ENCODE data around the gene PCNT.
A peak's percentile ranks its signal among the peaks of the same experiment; 100 is the strongest.

Gene PCNT, protein sequence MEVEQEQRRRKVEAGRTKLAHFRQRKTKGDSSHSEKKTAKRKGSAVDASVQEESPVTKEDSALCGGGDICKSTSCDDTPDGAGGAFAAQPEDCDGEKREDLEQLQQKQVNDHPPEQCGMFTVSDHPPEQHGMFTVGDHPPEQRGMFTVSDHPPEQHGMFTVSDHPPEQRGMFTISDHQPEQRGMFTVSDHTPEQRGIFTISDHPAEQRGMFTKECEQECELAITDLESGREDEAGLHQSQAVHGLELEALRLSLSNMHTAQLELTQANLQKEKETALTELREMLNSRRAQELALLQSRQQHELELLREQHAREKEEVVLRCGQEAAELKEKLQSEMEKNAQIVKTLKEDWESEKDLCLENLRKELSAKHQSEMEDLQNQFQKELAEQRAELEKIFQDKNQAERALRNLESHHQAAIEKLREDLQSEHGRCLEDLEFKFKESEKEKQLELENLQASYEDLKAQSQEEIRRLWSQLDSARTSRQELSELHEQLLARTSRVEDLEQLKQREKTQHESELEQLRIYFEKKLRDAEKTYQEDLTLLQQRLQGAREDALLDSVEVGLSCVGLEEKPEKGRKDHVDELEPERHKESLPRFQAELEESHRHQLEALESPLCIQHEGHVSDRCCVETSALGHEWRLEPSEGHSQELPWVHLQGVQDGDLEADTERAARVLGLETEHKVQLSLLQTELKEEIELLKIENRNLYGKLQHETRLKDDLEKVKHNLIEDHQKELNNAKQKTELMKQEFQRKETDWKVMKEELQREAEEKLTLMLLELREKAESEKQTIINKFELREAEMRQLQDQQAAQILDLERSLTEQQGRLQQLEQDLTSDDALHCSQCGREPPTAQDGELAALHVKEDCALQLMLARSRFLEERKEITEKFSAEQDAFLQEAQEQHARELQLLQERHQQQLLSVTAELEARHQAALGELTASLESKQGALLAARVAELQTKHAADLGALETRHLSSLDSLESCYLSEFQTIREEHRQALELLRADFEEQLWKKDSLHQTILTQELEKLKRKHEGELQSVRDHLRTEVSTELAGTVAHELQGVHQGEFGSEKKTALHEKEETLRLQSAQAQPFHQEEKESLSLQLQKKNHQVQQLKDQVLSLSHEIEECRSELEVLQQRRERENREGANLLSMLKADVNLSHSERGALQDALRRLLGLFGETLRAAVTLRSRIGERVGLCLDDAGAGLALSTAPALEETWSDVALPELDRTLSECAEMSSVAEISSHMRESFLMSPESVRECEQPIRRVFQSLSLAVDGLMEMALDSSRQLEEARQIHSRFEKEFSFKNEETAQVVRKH (N-terminal part only)

DNA sequence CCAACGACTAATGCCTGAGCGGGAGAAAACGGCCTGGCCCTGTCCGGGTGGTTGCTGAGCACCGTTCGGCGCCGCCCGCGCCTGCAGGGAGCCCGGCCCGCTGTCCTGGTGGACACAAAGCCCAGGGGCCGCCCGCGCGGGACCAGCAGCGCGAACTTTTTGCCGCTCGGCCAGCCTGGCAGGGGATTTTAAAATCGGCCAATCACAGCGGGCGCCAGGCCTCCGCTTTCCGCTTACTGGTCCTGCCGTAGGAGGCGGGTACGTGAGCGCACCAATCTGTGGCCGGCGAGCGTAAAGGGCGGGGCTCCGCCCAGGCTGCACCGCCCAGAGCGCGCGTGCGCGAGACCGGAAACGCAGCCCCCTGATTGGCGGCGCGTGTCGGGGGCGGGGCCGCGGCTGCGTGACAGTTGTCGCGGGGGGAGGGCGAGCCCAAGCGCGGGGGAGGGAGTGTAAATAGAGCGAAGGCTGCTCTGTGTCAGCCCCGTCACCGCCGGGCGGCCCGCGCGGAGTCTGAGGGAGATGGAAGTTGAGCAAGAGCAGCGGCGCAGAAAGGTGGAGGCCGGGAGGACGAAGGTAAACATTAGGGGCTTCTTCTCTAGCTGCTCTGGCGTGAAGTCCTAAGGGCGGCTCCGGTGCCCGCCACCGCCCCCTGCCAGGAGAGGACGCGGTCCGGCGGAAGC, at the start of gene PCNT, which contains the start of gene C21orf58:
Gene PCNT, plus strand, starts transcription at position 447 of the 680 bp plus-strand sequence. Its CDS starts 73 bp downstream, at position 520.
Gene C21orf58, minus strand, starts transcription at position 161 of the 680 bp plus-strand sequence. CDS start 1,132 bp downstream, outside the sequence.
- peak; percentile 99 for DNase-seq

DNA sequence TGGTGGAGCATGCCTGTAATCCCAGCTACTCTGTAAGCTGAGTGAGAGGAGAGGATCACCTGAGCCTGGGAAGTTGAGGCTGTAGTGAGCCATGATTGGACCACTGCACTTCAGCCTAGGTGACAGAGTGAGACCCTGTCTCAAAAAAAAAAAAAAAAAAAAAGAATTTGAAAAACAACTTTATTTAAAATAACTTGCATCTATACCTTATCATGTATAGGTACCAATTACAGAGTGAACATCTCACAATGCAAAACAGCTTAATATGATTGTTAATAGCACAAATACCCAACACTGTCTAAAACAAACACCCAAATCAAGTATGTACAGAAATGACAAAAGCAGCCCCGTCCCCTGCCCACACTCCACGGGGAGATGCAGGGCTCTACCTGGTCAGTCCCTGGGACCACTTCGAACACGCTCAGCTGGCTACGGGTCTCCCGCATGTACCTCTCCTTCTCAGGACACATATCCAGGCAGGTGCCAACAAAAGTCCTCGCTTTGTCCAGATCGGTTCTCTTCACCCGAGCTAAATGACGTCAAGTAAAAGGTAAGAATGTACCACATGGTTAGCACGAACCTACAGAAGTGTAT, 49.1 kb upstream of the PCNT start:
- DNase-seq, result no peak

DNA sequence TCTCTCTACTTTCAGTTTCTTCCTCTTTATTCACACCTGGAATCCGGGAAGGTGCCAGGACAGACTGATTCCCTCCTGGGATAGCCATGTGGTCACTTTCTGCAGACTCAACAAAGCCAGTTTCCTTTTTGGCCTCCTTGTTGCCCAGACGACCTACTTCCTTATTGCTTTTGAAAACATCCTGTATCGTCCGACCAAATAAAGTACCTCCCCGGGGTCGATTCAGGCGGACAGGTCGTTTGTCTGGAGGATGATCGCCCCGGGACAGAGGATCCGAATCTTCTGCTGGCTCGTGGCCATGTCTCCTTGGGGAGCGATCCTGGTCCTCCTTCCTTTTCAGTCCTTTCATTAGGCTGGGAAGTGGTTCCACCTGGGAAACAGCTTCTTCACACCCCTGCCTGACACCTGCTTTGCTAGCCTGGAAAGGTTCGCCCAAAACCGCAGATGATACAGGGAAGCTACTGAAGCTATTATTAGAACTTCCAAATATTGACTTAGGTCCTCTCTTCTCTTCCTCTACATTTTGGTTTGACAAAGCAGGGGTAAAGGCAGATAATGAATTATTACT, 39.8 kb upstream of the PCNT start:
- DNase-seq, result no peak

DNA sequence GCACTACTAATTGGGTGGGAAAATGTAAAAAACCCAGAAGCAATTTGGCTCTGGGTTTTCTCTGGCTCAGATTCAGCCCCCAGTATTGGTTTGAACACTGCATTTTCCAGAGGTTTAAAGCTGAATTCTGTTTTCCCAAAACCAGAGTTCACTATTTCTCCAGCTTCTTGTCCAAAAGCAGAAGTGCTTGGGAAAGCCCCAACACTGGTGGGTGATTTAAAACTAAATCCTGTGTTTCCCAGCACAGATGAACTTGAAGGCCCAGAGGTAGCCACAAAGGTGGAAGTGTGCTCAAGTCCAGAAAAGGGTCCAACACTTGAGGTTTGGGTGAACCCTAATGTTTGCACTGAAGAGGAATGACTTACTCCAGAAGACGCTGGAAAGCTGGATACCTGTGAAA, 39.2 kb upstream of the PCNT start:
- DNase-seq, result no peak

DNA sequence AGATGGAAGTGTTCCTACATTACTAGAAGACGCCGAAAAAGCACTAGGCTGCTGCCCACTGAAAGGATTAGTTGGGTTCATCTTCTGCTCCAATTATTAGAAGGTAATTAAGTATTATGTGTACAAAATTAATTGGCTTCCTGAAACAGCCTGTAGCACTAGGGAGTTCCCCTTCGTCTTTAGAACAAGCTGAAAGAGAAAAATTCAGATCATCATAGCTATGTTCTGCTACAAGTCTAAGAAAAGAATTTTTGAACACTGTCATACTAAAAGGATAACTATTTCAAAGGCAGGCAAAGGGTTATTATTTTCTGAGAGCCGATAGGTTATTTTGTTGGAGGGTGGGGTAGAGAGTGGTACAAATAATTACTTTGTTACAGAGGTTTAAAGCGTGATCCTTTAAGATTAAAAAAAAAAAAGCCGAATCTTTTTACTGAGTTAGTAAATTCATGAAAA, 38.7 kb upstream of the PCNT start, which contains the start of gene MCM3AP:
Gene MCM3AP, minus strand, starts transcription at position 406 of the 456 bp plus-strand sequence. Its CDS starts 325 bp downstream, at position 81.
- no peak for DNase-seq

DNA sequence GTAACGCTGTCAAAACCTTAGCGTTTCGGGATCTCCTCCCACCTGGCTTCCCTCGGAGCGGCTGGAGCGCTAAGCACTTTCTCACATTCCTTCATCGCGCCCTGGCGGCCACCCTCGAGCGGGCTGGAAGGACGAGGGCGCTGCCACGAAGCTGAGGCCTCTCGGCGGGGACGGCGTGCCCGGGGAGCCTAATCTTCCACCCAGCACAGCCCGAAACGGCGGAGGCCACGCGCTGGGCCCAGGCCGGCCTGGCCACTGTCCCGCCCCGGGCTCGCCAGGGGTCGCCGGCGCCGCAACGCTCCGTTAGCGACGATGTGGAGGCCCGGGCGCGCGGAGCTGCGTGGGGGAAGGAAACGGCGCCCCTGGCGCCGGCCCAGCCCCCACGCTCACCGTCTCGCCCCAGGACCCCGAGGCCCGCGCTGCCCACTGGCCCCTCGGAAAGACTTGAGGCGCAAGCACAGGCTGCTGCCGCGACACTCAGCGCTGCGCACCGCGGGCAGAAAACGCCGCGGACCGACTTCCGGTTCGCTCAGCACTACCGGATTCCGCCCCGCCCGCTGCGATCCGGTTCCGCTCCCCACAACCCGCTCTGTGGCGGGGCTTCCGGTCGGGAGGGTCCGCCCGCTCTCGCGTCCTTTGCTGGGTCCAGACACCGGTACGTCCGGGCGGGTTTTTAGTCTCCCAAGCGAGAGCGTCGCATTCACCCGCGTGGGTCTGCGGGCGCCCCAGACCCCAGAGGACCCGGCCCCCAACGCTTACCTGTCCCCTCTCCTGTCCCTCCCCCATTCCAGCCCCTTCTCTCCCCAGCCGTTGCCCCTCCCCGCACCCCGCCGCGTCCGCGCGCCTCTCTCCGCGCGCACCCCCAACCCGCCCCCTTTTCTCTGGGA, 38.0 kb upstream of the PCNT start, which contains the start of gene YBEY:
Gene YBEY, plus strand, starts transcription at position 582 of the 887 bp plus-strand sequence. CDS start 572 bp downstream, outside the sequence.
- peak; percentile 92 for DNase-seq

DNA sequence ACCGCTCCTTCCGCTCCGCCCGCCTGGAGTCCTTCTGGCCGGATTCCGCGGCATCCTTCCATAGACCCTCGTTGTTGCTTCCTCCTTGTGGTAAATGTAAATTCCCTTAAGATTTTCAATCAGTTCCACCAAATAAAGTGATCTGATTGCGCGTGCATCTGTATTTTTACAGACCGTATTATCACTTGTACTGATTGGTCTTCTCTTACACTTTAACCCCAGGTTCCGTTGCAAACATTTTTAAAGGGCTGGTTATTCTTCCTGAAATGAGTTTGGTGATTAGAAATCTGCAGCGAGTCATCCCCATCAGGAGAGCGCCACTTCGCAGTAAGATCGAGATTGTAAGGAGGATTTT, 37.3 kb upstream of the PCNT start:
- DNase-seq, result no peak

DNA sequence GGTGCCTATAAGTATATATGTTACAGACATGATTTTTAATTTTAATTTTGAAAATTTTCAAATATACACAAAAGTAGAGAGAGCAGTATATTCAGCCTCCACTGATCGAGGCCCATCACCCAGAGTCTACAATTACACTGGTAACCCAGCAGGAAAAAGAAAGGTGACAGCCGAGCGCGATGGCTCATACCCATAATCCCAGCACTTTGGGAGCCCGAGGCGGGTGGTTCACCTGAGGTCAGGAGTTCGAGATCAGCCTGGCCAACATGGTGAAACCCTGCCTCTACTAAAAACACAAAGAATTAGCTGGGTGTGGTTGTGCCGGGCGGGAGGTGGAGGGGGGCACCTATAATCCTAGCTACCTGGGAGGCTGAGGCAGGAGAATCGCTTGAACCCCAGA, 36.4 kb upstream of the PCNT start:
- DNase-seq, result no peak

DNA sequence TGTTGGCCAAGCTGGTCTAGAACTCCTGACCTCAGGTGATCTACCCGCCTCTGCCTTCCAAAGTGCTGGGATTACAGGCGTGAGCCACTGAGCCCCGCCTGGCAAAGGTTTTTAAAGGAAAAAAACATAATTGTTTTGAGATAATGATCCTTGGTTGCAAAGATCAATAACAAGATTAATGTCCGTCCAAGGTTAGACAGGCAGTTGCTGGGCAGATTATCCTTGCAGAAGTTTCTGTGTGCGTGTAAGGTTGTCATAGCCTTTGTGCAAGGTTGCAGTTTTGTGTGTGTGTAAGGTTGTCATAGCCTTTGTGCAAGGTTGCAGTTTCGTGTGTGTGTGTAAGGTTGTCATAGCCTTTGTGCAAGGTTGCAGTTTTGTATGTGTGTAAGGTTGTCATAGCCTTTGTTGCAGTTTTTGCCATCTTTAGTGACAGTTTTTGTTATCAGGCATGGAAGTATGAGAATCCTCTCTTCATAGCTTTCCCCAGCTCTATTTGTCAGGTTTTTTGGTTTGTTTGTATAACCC, 34.2 kb upstream of the PCNT start:
- no peak for DNase-seq

DNA sequence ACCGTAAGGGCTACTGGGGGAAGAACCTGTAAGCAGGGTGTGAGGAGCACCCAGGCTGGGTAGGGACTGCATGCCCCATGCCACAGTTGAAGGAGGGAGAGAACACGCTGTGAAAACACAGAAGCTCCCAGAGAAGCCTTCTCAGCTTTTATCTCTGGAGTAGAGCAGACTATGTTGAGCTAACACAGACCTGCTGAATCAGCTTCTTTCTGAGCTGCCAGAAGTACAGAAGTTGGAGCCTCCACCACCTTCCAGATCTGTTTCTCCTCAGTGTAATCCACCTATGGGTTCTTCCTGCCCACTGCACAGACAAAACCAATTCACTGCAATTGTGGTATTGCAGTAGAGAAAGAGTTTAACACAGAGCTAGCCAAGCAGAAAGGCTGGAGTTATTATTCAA, 32.4 kb upstream of the PCNT start:
- no peak for DNase-seq

DNA sequence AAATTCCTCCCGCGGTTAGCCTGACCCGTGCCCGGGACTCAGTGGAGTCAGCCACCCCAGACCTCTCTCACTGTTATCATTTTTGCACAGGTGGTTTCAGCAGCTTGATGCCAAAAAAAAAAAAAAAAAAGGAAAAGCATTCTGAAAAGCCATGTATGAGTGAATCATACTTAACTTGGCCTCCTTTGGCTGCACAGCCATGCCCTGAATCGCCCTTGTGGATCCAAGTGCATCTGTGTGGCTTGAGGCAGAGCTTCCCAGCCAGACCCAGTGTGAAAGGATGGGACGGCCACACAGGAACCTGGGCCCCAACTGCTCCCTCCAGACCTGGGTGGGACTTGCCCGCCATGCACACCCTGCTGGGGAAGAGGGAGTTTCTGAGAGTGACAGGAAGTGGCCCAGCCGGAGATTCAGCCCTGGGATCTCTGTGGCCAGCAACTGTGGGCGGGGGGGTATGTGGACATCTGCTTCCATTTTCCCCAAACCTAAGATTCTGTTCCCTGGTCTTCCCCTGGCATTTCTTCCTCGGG, 29.2 kb upstream of the PCNT start:
- no peak for DNase-seq

DNA sequence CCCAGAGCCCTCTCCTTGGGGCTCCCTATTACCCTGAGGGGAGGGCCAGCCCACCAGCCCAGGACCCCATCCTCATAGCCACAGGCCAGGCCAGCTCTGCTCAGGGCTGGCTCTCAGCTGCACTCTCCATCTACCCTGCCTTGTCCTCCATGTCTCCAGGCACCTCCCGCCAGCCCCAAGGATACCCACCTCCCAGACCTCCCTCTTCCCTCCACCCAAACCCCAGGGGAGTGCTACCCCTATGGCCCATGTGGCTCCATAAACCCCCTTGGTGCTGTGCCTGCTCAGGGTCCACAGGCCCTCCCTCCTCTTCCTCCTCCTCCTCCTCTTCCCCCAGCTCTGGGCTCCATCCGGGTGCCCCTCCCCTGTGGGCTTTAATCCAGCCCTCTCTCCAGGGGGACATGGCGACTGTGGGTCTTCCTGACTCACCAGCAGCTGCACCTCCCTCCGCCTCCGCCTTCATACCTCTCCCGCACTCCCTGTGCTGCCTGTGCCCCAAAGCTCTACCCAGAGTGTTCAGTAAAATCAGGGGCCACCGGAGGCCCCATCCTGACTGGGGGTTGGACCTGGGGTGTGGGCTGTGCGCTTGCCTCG, 28.7 kb upstream of the PCNT start:
- DNase-seq, result no peak

DNA sequence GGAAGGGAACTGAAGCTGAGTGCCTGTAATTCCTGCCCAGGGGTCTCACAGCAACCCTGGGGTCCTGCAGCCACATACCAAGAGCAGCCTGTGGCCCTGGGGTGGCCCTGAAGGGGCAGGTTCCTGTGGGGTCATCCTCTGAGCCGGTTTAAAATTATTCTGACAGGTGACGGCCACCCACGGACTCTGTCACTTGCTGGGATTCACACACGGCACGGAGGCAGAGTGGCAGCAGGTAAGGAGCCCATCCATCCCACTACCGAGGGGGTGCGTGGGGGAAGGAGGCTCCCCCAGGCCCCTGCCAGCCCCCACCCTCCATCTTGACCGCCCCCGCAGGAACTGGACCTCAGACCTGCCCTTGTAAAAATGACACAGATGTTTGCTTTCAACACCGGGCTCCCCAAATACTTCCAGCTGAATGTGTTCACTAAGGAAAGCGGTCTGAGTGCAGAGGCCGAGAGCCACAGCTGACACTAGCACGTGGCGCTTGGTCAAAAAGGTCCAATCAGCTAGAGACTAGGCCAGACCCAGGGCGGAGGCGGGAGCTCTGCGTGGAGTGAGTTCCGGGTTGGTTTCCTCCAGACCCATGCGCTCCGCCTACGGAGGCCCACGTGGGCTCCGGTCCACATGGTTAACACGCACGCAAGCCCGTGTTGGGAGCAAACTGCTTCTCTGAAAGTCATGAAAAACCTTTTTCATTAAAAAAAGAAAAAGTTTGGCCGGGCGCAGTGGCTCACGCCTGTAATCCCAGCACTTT, 27.8 kb upstream of the PCNT start:
- DNase-seq, result peak; percentile 90

DNA sequence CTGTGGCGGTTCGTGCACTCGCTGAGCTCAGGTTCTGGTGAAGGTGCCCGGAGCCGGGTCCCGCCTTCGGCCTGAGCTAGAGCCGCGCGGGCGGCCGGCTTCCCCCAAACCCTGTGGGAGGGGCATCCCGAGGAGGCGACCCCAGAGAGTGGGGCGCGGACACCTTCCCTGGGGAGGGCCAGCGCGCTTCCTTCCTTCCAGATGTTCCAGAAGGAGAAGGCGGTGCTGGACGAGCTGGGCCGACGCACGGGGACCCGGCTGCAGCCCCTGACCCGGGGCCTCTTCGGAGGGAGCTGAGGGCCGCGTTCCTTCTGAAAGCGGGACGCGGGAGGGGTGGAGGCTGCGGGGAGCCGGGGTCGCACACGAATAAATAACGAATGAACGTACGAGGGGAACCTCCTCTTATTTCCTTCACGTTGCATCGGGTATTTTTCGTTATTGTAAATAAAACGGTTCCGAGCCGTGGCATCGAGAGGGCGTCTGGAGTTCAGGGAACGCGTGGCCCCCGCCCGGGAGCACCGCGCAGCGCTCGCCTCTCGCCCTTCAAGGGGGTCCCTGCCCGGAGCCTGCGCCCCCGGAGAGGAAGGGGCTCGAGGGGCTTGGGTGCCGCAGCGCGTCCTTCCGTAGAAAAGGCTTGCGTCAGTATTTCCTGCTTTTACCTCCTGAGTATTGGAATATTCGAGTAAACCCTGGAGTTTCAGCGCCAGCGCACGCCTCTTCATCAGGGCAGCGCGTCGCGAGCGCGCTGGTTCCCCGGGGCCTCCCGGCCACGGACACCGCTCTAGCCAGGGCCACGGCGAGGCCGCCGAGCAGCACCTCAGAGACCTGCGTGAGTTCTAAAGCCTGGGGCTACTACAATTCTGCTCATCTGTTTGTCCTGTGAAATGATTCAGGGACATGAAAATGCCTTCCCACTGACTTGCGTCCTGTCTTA, 26.4 kb upstream of the PCNT start:
- DNase-seq, result peak; percentile 43

DNA sequence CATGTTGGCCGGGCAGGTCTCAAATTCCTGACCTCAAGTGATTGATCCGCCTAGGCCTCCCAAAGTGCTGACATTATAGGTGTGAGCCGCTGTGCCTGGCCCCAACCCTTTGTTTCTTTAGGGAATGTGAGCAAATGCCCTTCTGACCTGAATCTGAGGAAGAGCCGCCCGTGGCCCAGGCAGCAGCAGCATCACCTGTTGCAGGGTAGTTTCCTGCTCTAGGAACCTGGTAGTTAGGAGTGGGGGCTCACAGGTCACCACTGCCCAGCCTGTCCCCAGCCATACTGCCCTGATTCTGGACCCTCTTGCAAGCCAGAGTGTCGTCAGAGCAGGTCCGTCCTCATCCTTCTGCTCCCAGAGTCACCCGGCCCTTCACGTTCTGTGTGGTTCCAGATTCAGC, 24.8 kb upstream of the PCNT start:
- DNase-seq, result no peak

DNA sequence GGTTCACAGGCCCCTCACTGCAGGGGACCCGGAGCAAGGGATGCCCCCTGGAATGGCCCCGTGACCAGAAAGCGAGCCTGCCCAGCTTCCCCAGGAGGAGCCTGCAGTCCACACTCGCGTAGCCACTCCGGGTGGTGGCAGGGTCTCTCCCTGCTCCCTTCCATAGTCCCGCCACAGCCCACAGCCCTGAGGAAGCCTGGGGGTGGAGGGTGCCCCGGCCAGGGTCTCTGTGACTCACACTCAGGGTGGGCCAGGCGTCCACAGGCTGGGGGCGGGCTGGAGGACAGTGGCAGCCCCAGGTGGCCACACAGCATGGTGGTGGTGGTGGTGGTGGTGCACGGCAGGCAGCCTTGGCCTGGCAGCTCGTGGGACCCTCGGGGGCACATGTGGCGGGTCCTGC, 22.2 kb upstream of the PCNT start:
- DNase-seq, result no peak

DNA sequence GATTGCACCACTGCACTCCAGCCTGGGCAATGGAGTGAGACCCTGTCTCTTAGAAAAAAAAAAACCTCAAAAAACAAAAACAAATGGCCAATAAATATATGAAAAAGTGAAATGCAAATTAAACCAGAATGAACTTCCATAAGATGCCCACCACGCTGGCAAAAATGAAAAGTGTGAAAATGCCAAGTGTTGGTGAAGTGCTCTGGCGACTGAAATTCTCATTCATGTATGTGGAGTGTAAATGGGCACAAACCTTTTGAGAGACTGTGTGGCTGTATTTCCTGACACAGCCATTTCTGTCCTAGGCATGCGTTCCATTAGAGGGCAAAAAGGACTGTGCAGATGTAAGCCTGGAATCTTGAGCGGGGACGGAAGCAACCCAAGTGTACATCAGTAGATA, 19.5 kb upstream of the PCNT start:
- no peak for DNase-seq

All from activated CD4-positive, alpha-beta T cell treated with anti-CD3 and anti-CD28 coated beads, Interleukin-10, Interleukin-2, amounts not matched to agents 100 ng/mL and 50 ng/mL, durations not matched to agents 16 hours and 8 hours (primary cell).